T-helper 1 cell (primary cell): ENCODE data around the gene FADS6.
A peak's percentile ranks its signal among the peaks of the same experiment; 100 is the strongest.
"Not testable (repeated sequence)": the region's sequence is repeated elsewhere in the genome, so short reads cannot be mapped to it uniquely, and the experiment has no call there.

Experiments
- DNase-seq, 5 donors: peaks; one replicate each; pipeline ENCODE4 v3.0.0-alpha.2; 2012 to 2020

FADS6 gene

GRCh38 chr17:74883241-74883745 lies 10.1 kb downstream of the FADS6 start:
- DNase-seq = no peak

GRCh38 chr17:74882517-74883240 lies 10.8 kb downstream of the FADS6 start:
- no peak for DNase-seq

- no peak for DNase-seq
Measured at GRCh38 chr17:74881073-74881472, 12.4 kb downstream of the FADS6 start.

GRCh38 chr17:74879308-74879707 lies 14.1 kb downstream of the FADS6 start:
- no peak for DNase-seq

- DNase-seq = no peak
Measured at GRCh38 chr17:74878658-74879057, 14.8 kb downstream of the FADS6 start.

- no peak for DNase-seq
Measured at GRCh38 chr17:74877592-74878548, 15.6 kb downstream of the FADS6 start.

- DNase-seq = no peak
Measured at GRCh38 chr17:74875977-74876593, 17.3 kb downstream of the FADS6 start.

- DNase-seq = no peak
Measured at GRCh38 chr17:74875155-74875976, 18.1 kb downstream of the FADS6 start.

- no peak for DNase-seq
Measured at GRCh38 chr17:74874615-74875037, 18.8 kb downstream of the FADS6 start.

GRCh38 chr17:74873874-74874614 lies 19.4 kb downstream of the FADS6 start:
- no peak for DNase-seq

- DNase-seq = peak; percentile 95 to 100 (median 98)
Measured at GRCh38 chr17:74873037-74873873, 20.2 kb downstream of the FADS6 start.

- no peak for DNase-seq
Measured at GRCh38 chr17:74872313-74873036, 21.0 kb downstream of the FADS6 start, which contains the start of gene FDXR. FDXR (minus strand) TSS chr17:74872994; CDS start chr17:74872944, 50 bp downstream.

GRCh38 chr17:74871356-74872076 lies 21.9 kb downstream of the FADS6 start:
- DNase-seq = no peak

GRCh38 chr17:74870512-74870911 lies 22.9 kb downstream of the FADS6 start:
- DNase-seq = no peak

GRCh38 chr17:74870028-74870427 lies 23.4 kb downstream of the FADS6 start:
- DNase-seq = not testable (repeated sequence)

- no peak for DNase-seq
Measured at GRCh38 chr17:74868908-74869255, 24.6 kb downstream of the FADS6 start.

GRCh38 chr17:74868251-74868907 lies 25.1 kb downstream of the FADS6 start:
- DNase-seq = no peak

- DNase-seq = no peak
Measured at GRCh38 chr17:74866198-74866835, 27.1 kb downstream of the FADS6 start.
